ENCODE data around the gene GLYR1.

The GLYR1 gene

GRCh38 chr16:4778050-4778392 is 69.1 kb downstream of the GLYR1 start:
- TF ChIP-seq CTCF (IDR thresholded peaks at IDR 0.05; ENCODE audit: insufficient read depth, missing control alignments), result no peak
- DNase-seq (ENCODE audit: insufficient read length, low spot score) (no peak), FAIRE-seq (no peak)

- FAIRE-seq (no peak), DNase-seq (ENCODE audit: insufficient read length, low spot score) (no peak)
- TF ChIP-seq CTCF (IDR thresholded peaks at IDR 0.05; ENCODE audit: insufficient read depth, missing control alignments), result no peak
Measured at GRCh38 chr16:4777339-4778049, 69.6 kb downstream of the GLYR1 start.

GRCh38 chr16:4776141-4776705 is 70.9 kb downstream of the GLYR1 start:
- FAIRE-seq (no peak), DNase-seq (ENCODE audit: insufficient read length, low spot score) (no peak)
- no peak for TF ChIP-seq CTCF (IDR thresholded peaks at IDR 0.05; ENCODE audit: insufficient read depth, missing control alignments)

GRCh38 chr16:4775005-4775404 is 72.1 kb downstream of the GLYR1 start:
- DNase-seq (ENCODE audit: insufficient read length, low spot score), result no peak
- TF ChIP-seq CTCF (IDR thresholded peaks at IDR 0.05; ENCODE audit: insufficient read depth, missing control alignments), result no peak
- FAIRE-seq, result no peak

- no peak for TF ChIP-seq CTCF (IDR thresholded peaks at IDR 0.05; ENCODE audit: insufficient read depth, missing control alignments)
- DNase-seq (ENCODE audit: insufficient read length, low spot score) (no peak), FAIRE-seq (no peak)
Measured at GRCh38 chr16:4772351-4772750, 74.7 kb downstream of the GLYR1 start.

GRCh38 chr16:4771646-4772045 is 75.4 kb downstream of the GLYR1 start:
- FAIRE-seq (no peak), DNase-seq (ENCODE audit: insufficient read length, low spot score) (no peak)
- TF ChIP-seq CTCF (IDR thresholded peaks at IDR 0.05; ENCODE audit: insufficient read depth, missing control alignments), result no peak

- FAIRE-seq, result no peak
- no peak for DNase-seq (ENCODE audit: insufficient read length, low spot score)
- TF ChIP-seq CTCF (IDR thresholded peaks at IDR 0.05; ENCODE audit: insufficient read depth, missing control alignments), result no peak
Measured at GRCh38 chr16:4769306-4769638, 77.8 kb downstream of the GLYR1 start.
